ENCODE results near the gene ANKRD50. TPM values are rescaled to one million over a fixed set of nuclear protein-coding genes. Genes with fewer than 3 reads are reported as not detected.

Gene ANKRD50
- total and polyA plus RNA-seq, 9 of the 15 experiments (the other 6 are each of a cell fraction or from before 2014, with no cell fraction given) = 2.0 to 8.0 (median 6.2) TPM

DNA sequence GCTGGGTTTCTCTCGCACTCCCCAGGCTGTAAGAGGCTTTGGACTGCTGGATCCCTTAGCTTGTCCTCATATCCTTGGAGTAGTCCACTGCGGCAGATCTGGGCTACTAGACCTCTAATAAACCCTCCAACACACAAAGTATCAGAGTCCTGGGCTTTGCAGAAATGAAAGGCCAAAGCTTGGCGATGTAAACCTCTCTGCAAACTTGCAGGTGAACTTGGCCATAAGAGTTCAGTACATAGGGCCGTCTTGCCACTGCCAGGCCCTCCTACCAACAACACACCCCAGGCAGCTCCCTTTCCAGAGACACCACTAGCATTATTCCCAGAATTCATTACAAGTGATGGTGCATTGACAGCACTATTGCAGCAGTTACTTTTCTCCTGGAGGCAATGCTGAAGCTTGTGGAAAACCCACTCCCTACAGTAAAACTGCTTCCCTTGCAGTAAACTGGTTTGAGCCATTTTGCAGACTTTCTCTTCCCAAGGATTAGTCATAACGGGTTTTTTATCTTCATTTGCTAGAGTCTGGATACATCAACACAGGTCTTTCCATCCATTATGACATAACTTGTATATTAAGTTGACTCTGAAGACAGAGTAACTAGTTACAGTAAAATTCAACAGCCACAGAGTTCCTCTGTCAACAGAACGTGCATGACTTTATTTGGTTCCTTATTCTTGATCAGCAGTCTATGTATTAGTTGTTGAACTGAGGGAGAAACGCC, 2.4 kb downstream of the ANKRD50 start (continued):
- no peak for TF ChIP-seq RAD21 (CRISPR knock-in tag; conservative IDR thresholded peaks at IDR 0.05 in 1 of 2, IDR thresholded peaks at IDR 0.05 in 1 of 2)
- no peak for TF ChIP-seq SRSF1 (IDR thresholded peaks at IDR 0.05; ENCODE audit: low read depth, low read length)
- TF ChIP-seq MAFF (IDR thresholded peaks at IDR 0.05; ENCODE audit: low read length) = 0 out of 2 replicates have a peak, but pooled peaks have one; percentile 35
- TF ChIP-seq, protein P1, sequence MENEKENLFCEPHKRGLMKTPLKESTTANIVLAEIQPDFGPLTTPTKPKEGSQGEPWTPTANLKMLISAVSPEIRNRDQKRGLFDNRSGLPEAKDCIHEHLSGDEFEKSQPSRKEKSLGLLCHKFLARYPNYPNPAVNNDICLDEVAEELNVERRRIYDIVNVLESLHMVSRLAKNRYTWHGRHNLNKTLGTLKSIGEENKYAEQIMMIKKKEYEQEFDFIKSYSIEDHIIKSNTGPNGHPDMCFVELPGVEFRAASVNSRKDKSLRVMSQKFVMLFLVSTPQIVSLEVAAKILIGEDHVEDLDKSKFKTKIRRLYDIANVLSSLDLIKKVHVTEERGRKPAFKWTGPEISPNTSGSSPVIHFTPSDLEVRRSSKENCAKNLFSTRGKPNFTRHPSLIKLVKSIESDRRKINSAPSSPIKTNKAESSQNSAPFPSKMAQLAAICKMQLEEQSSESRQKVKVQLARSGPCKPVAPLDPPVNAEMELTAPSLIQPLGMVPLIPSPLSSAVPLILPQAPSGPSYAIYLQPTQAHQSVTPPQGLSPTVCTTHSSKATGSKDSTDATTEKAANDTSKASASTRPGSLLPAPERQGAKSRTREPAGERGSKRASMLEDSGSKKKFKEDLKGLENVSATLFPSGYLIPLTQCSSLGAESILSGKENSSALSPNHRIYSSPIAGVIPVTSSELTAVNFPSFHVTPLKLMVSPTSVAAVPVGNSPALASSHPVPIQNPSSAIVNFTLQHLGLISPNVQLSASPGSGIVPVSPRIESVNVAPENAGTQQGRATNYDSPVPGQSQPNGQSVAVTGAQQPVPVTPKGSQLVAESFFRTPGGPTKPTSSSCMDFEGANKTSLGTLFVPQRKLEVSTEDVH (IDR thresholded peaks at IDR 0.05; ENCODE audit: low read depth, partially characterized antibody) = no peak
- TF ChIP-seq, protein P2, sequence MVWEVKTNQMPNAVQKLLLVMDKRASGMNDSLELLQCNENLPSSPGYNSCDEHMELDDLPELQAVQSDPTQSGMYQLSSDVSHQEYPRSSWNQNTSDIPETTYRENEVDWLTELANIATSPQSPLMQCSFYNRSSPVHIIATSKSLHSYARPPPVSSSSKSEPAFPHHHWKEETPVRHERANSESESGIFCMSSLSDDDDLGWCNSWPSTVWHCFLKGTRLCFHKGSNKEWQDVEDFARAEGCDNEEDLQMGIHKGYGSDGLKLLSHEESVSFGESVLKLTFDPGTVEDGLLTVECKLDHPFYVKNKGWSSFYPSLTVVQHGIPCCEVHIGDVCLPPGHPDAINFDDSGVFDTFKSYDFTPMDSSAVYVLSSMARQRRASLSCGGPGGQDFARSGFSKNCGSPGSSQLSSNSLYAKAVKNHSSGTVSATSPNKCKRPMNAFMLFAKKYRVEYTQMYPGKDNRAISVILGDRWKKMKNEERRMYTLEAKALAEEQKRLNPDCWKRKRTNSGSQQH (CRISPR knock-in tag; IDR thresholded peaks at IDR 0.05) = no peak
- TF ChIP-seq TRIM24 (IDR thresholded peaks at IDR 0.05) = no peak
- no peak for TF ChIP-seq HMG20A (CRISPR knock-in tag; conservative IDR thresholded peaks at IDR 0.05)
- TF ChIP-seq, protein P3, sequence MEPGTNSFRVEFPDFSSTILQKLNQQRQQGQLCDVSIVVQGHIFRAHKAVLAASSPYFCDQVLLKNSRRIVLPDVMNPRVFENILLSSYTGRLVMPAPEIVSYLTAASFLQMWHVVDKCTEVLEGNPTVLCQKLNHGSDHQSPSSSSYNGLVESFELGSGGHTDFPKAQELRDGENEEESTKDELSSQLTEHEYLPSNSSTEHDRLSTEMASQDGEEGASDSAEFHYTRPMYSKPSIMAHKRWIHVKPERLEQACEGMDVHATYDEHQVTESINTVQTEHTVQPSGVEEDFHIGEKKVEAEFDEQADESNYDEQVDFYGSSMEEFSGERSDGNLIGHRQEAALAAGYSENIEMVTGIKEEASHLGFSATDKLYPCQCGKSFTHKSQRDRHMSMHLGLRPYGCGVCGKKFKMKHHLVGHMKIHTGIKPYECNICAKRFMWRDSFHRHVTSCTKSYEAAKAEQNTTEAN (CRISPR knock-in tag; IDR thresholded peaks at IDR 0.05) = no peak
- no peak for TF ChIP-seq PML (IDR thresholded peaks at IDR 0.05; ENCODE audit: low read length)
- TF ChIP-seq MTF1 (CRISPR knock-in tag; IDR thresholded peaks at IDR 0.05; ENCODE audit: borderline replicate concordance) = no peak
- no peak for TF ChIP-seq CHD1 (IDR thresholded peaks at IDR 0.05; ENCODE audit: low read length)
- TF ChIP-seq C11orf30 (IDR thresholded peaks at IDR 0.05; ENCODE audit: low read depth) = peak; percentile 61; the same call in 1 of the 2 replicates
- TF ChIP-seq ZFP30 (CRISPR knock-in tag; IDR thresholded peaks at IDR 0.05; ENCODE audit: borderline replicate concordance) = no peak
- no peak for TF ChIP-seq ARID1B (IDR thresholded peaks at IDR 0.05)
